ENCODE data around the gene NR2F6.

NR2F6 gene

GRCh38 chr19:17263712-17264640 is 18.3 kb upstream of the NR2F6 start:
- no peak for FAIRE-seq

GRCh38 chr19:17262557-17262956 is 16.8 kb upstream of the NR2F6 start:
- no peak for FAIRE-seq

- FAIRE-seq = no peak
Observed at GRCh38 chr19:17260842-17261325, 15.2 kb upstream of the NR2F6 start.

- no peak for FAIRE-seq
Observed at GRCh38 chr19:17259934-17260333, 14.2 kb upstream of the NR2F6 start.

- no peak for FAIRE-seq
Observed at GRCh38 chr19:17259118-17259780, 13.5 kb upstream of the NR2F6 start.

GRCh38 chr19:17256130-17256529 is 10.4 kb upstream of the NR2F6 start:
- FAIRE-seq = no peak

GRCh38 chr19:17255150-17255621 is 9.5 kb upstream of the NR2F6 start:
- FAIRE-seq = no peak

- FAIRE-seq = no peak
Observed at GRCh38 chr19:17254636-17255035, 8.9 kb upstream of the NR2F6 start.

GRCh38 chr19:17249887-17250548 is 4.3 kb upstream of the NR2F6 start:
- no peak for FAIRE-seq

GRCh38 chr19:17248011-17248776 is 2.5 kb upstream of the NR2F6 start:
- FAIRE-seq = no peak

- no peak for FAIRE-seq
Observed at GRCh38 chr19:17246681-17247425, 1.1 kb upstream of the NR2F6 start.

GRCh38 chr19:17244618-17245534 is 843 bp downstream of the NR2F6 start:
- no peak for FAIRE-seq

GRCh38 chr19:17243830-17244617 is 1.7 kb downstream of the NR2F6 start:
- no peak for FAIRE-seq

- FAIRE-seq = no peak
Observed at GRCh38 chr19:17243211-17243829, 2.4 kb downstream of the NR2F6 start.

GRCh38 chr19:17242431-17243208 is 3.1 kb downstream of the NR2F6 start:
- FAIRE-seq = no peak

- no peak for FAIRE-seq
Observed at GRCh38 chr19:17240826-17241399, 4.8 kb downstream of the NR2F6 start.

GRCh38 chr19:17240062-17240752 is 5.5 kb downstream of the NR2F6 start:
- no peak for FAIRE-seq

Measured in A204.1 (cell line).